Heart left ventricle (tissue), 16 donors: ENCODE measurements around the gene TRRAP. TPM values are rescaled to one million over a fixed set of nuclear protein-coding genes. Genes with fewer than 3 reads are reported as not detected.

Experiments
- ATAC-seq, 4 donors: fragments of 200-7000 bp; cut with Tn5 transposase; one replicate each; pipeline ENCODE4 v1.9.1; 2020 to 2022; ENCODE audit warnings: moderate library complexity in 4 of 4, mild to moderate bottlenecking in 3 of 4, moderate number of reproducible peaks in 1 of 4
- DNase-seq, 5 donors: peaks; one replicate each; pipeline ENCODE4 v3.0.0-alpha.2; 2020
- H3K27ac ChIP-seq, 12 donors: fragments of 200-600 bp; sonication (generic) in 4 of 12; one replicate each; pipeline versions ENCODE4 v1.5.0 to v1.8.0; 2016 to 2022; ENCODE audit warnings: mild to moderate bottlenecking in 2 of 12
- H3K27me3 ChIP-seq, 9 donors: fragments of 200-600 bp; sonication (generic) in 2 of 9; one replicate each; pipeline versions ENCODE4 v1.5.1 to v1.8.0; 2016 to 2022; ENCODE audit warnings: mild to moderate bottlenecking in 3 of 9
- H3K36me3 ChIP-seq, 9 donors: fragments of 200-600 bp; sonication (generic) in 2 of 9; one replicate each; pipeline versions ENCODE4 v1.5.0 to v1.8.0; 2018 to 2022; ENCODE audit warnings: mild to moderate bottlenecking in 2 of 9
- H3K4me1 ChIP-seq, 12 donors: fragments of 200-600 bp; sonication (generic) in 4 of 12; one replicate each; pipeline versions ENCODE4 v1.5.0 to v1.8.0; 2016 to 2022; ENCODE audit warnings: mild to moderate bottlenecking in 3 of 12
- H3K4me3 ChIP-seq, 12 donors: fragments of 200-600 bp; sonication (generic) in 4 of 12; one replicate each; pipeline versions ENCODE4 v1.5.0 to v1.8.0; 2017 to 2022; ENCODE audit warnings: mild to moderate bottlenecking in 9 of 12, moderate library complexity in 4 of 12
- H3K9me3 ChIP-seq, 12 donors: fragments of 200-600 bp; sonication (generic) in 4 of 12; one replicate each; pipeline versions ENCODE4 v1.5.0 to v1.8.0; 2016 to 2022; ENCODE audit warnings: mild to moderate bottlenecking in 1 of 12
- CTCF ChIP-seq, 12 donors: fragments of 200-600 bp; sonication (generic) in 4 of 12; IDR thresholded peaks; one replicate each; pipeline versions ENCODE4 v1.5.0 to v1.8.0; 2018 to 2022; ENCODE audit warnings: antibody characterized with exemption in 12 of 12, mild to moderate bottlenecking in 5 of 12
- POLR2A ChIP-seq, 2 donors: fragments of 450-650 bp; IDR thresholded peaks; one replicate each; pipeline ENCODE4 v1.6.1; 2017; ENCODE audit warnings: antibody characterized with exemption in 2 of 2, mild to moderate bottlenecking in 2 of 2, moderate library complexity in 2 of 2
- WGBS, 4 donors: extraction: QIAGEN DNeasy Blood & Tissue Kit in 2 of 4; methylation state at CpG; one replicate each; pipeline versions ENCODE4 v1.1.5 to v1.1.7; 2013 to 2018; 5-methylcytosine and 5-hydroxymethylcytosine counted together
- intact Hi-C, 10 donors: fragments of 100-400 bp; cut with DNase I; formaldehyde crosslinking; loops; one replicate each; pipeline versions ENCODE4 v1.11.1 to v1.14.2; 2022
- polyA plus RNA-seq, 2 donors: library from polyadenylated mRNA; stranded (reverse); fragments of 200-250 nt; gene quantifications; one replicate each; pipeline ENCODE4 v1.2.3, GENCODE V29; 2013
- total RNA-seq, 9 donors: library from RNA; depleted of rRNA in 2 of 9; stranded (reverse); fragments of >200 nt in 2 of 9; fragmentation: NEBNext Ultra II Directional in 3 of 9; extraction: Animal tissue kit (Norgen Biotek cat#: 25700) in 3 of 9; gene quantifications; one replicate each; pipeline versions ENCODE4 v1.1.0 to v1.2.4, GENCODE V29; 2016 to 2023
- donor health status: ischemic (EF 13 %, LVEDD 7.1; RV severe dilation, severe dysfunction).
- donor health status: healthy with polysubstance abuse.
- donor health status: DM: no; HTN: yes; CAD: no.
- donor health status: DM: no; HTN: no; CAD: no.
- donor health status: ischemic (EF 25% LVEDD 6.9; RV normal size, moderate dysfunction).
- donor health status: ischemic (EF 25% LVEDD 5.7; RV mildly dilated, moderate dysfunction).
- donor health status: healthy.
- donor health status: DM: yes; HTN: yes; CAD: no.
- donor health status: ischemic (EF 35%, LVEDD 5.7; RV mildly dilated, moderate dysfunction).
- donor health status: nonischemic (EF 11% LVEDD 7.7; RV severe dilation, severe dysfunction).
- donor health status: DM: yes; HTN: yes; CAD: no.
- donor health status: PGD.
- donor health status: ischemic (EF 29% LVEDD 5.4; RV normal size, mild dysfunction).
- donor health status: nonischemic (EF 23%, LVEDD 6.1; RV moderate dilation, normal function).

Gene TRRAP
- total and polyA plus RNA-seq, 11 donors = 9.2 to 29.6 (median 21.6) TPM

- Histone ChIP-seq H3K4me3 (no peak overlapping the region), H3K36me3 (peaks cover 2 to 100% (median 98%) of the 10 kb centered on the region in 9 donors), H3K27me3 (no peaks in the 10 kb centered on the region), H3K27ac (no peak overlapping the region), H3K9me3 (peaks cover 0 to 7% (median 0%) of the 10 kb centered on the region in 12 donors), H3K4me1 (no peaks in the 10 kb centered on the region)
- no peak for DNase-seq
- TF ChIP-seq POLR2A (IDR thresholded peaks at IDR 0.05) = no peak
- TF ChIP-seq CTCF (IDR thresholded peaks at IDR 0.05) = no peak
- no peak for ATAC-seq
- intact Hi-C loops = no loop called here
These were observed 107.6 kb downstream of the TRRAP start for GRCh38 chr7:98985945-98986344.

GRCh38 chr7:98988641-98989040 is 110.3 kb downstream of the TRRAP start:
- no peaks in the 10 kb centered on the region for H3K4me1 ChIP-seq
- intact Hi-C loops = no loop called here
- peaks cover 0 to 100% (median 98%) of the 10 kb centered on the region in 9 donors for H3K36me3 ChIP-seq
- no peak for TF ChIP-seq CTCF (IDR thresholded peaks at IDR 0.05)
- H3K9me3 ChIP-seq = peaks cover 0 to 7% (median 0%) of the 10 kb centered on the region in 12 donors
- no peak overlapping the region for H3K27ac ChIP-seq
- DNase-seq (no peak), ATAC-seq (no peak)
- 94 to 96% (median 95%) methylated on average over 15 of the region's 15 CpGs for WGBS, 4 donors
- no peak overlapping the region for H3K4me3 ChIP-seq
- H3K27me3 ChIP-seq = no peaks in the 10 kb centered on the region

DNA sequence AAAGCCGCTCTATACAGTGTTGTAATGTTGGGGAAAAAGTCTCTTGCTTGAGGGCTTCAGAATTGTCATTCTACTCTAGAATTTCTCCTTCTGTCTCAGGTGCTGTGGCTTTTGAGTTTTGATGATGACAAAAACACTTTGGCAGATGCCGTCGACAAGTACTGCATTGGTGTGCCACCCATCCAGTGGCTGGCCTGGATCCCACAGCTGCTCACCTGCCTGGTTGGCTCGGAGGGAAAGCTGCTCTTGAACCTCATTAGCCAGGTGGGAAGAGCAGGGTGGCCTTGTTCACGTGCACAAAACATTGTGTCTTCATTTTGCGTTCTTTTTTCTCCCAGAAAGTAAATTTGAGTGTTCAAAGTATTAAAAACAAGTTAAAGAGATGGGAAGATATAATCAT is 112.0 kb downstream of the TRRAP start:
- H3K4me1 ChIP-seq = no peaks in the 10 kb centered on the region
- H3K36me3 ChIP-seq = peaks cover 0 to 100% (median 98%) of the 10 kb centered on the region in 9 donors
- no peak overlapping the region for H3K4me3 ChIP-seq
- peaks cover 0 to 7% (median 0%) of the 10 kb centered on the region in 12 donors for H3K9me3 ChIP-seq
- DNase-seq (no peak), ATAC-seq (no peak)
- no peaks in the 10 kb centered on the region for H3K27me3 ChIP-seq
- no peak overlapping the region for H3K27ac ChIP-seq
- TF ChIP-seq POLR2A (IDR thresholded peaks at IDR 0.05) = no peak
- no peak for TF ChIP-seq CTCF (IDR thresholded peaks at IDR 0.05)
- intact Hi-C loops = loop anchor here in 1 of 10 donors (10.0 kb wide), 1 partner anchor 56 kb away; no protein-coding TSS in a partner anchor
- 94 to 97% (median 95%) methylated on average over 6 of the region's 6 CpGs for WGBS, 4 donors

- WGBS, 4 donors = 83 to 98% (median 94%) methylated on average over 14 of the region's 14 CpGs
- no peak overlapping the region for H3K27ac ChIP-seq
- DNase-seq (peak in 1 of 5 donors; percentile 7), ATAC-seq (no peak)
- intact Hi-C loops = loop anchor here in 1 of 10 donors (10.0 kb wide), 1 partner anchor 56 kb away; no protein-coding TSS in a partner anchor
- no peaks in the 10 kb centered on the region for H3K27me3 ChIP-seq
- H3K36me3 ChIP-seq = peaks cover 0 to 100% (median 96%) of the 10 kb centered on the region in 9 donors
- H3K4me3 ChIP-seq = no peak overlapping the region
- peaks cover 0 to 4% (median 0%) of the 10 kb centered on the region in 12 donors for H3K9me3 ChIP-seq
- TF ChIP-seq CTCF (IDR thresholded peaks at IDR 0.05) = no peak
- TF ChIP-seq POLR2A (IDR thresholded peaks at IDR 0.05) = no peak
- no peaks in the 10 kb centered on the region for H3K4me1 ChIP-seq
These were observed 112.8 kb downstream of the TRRAP start for GRCh38 chr7:98991141-98991540.
